SK-N-SH treated with all-trans-retinoic acid at 6 μM for 48 hours (cell line): ENCODE results near the gene ABHD2.

Experiments
- ZFP3 ChIP-seq: fragments of 250-450 bp; sonication (Bioruptor Pico); IDR thresholded peaks from 2 replicates; pipeline ENCODE4 v1.5.0; 2020; ENCODE audit warnings: mild to moderate bottlenecking, moderate library complexity
- ZFP30 ChIP-seq: fragments of 450-650 bp; formaldehyde crosslinking; IDR thresholded peaks from 2 replicates; pipeline ENCODE4 v1.5.0; 2022; ENCODE audit warnings: mild to moderate bottlenecking, moderate library complexity

DNA sequence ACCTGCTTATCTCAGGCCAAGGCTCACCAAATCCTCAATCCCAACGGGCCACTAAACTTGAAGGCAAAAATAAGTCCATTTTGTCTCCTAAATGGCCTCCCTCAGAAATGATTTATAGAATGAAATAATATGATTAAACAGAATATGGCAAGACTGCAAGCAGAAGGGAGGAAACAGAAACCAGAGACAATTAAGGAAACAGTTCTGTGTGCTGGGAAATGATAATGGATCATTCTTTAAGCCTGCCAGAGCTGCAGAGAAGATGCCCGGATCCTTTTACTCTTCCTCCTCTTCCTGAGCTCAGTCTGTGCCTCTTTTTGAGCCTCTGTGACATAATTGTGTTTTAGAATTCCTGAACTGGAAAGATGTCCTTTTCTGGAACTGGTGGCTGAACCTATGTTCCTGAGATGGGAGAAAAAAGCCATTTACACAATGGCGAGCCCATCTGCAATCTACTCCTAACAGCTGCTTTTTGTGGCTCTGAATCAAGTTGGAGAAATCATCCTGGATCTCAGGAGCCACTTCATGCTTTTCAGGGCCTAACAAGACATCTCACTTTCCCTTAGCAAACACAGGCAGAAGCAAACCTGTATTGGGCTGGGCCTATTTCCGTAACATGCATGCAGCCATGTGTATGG, 2.8 kb upstream of the ABHD2 start:
- TF ChIP-seq ZFP30, result no peak
- no peak for TF ChIP-seq ZFP3
